Adipose tissue (tissue), 3 donors: ENCODE measurements around the gene ADGRV1. TPM values are rescaled to one million over a fixed set of nuclear protein-coding genes. Genes with fewer than 3 reads are reported as not detected.
"Not testable (repeated sequence)": the region's sequence is repeated elsewhere in the genome, so short reads cannot be mapped to it uniquely, and the experiment has no call there.

Experiments
- H3K27ac ChIP-seq: one replicate; pipeline ENCODE4 v1.5.1; 2013; ENCODE audit warnings: low read depth, low read length
- WGBS, 3 donors: extraction: QIAGEN DNeasy Blood & Tissue Kit; methylation state at CpG; one replicate each; pipeline ENCODE4 v1.1.7; 2013; 5-methylcytosine and 5-hydroxymethylcytosine counted together
- polyA plus RNA-seq, 3 donors: library from polyadenylated mRNA; stranded (reverse); fragments of 200-250 nt; gene quantifications; one replicate each; pipeline ENCODE4 v1.2.3, GENCODE V29; 2013
- donor health status: healthy with polysubstance abuse.
- donor health status: Bipolar disorder and iron deficiency.
- donor health status: healthy.

Gene ADGRV1
- polyA plus RNA-seq, 3 donors: 0.33 to 1.6 (median 0.34) TPM

DNA sequence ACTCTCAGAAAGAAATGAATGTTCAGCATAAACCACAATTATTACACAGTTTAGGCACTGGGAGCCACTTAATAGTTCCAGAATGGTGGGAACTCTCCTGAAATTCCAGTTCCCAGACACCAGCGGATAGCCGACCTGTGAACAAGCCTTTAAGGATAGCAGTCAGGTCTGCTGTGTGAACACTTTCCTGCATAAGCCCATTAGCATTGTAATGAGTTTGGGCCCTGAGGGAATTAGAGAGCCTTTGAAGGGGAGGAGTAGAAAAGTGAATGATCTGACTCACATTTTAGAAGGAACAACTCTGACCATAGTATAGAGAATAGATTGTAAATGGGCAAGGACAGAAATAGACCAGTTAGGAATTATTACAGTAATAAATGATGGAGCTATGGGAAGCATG, 189.1 kb downstream of the ADGRV1 start:
- no peak overlapping the region for H3K27ac ChIP-seq
- 88 to 94% (median 91%) methylated on average over 2 of the region's 2 CpGs for WGBS, 3 donors

- WGBS, 3 donors: 85 to 93% (median 89%) methylated on average over 2 of the region's 2 CpGs
- no peak overlapping the region for H3K27ac ChIP-seq
Observed at GRCh38 chr5:90759119-90759518, 200.5 kb downstream of the ADGRV1 start.

GRCh38 chr5:90767710-90768109, 209.1 kb downstream of the ADGRV1 start:
- WGBS, 3 donors: 83 to 96% (median 85%) methylated on average over 3 of the region's 3 CpGs
- H3K27ac ChIP-seq: no peak overlapping the region

- WGBS, 3 donors: 93 to 95% (median 93%) methylated on average over 4 of the region's 4 CpGs
- not testable (repeated sequence) for H3K27ac ChIP-seq
Observed at GRCh38 chr5:90770006-90770541, 211.5 kb downstream of the ADGRV1 start.

DNA sequence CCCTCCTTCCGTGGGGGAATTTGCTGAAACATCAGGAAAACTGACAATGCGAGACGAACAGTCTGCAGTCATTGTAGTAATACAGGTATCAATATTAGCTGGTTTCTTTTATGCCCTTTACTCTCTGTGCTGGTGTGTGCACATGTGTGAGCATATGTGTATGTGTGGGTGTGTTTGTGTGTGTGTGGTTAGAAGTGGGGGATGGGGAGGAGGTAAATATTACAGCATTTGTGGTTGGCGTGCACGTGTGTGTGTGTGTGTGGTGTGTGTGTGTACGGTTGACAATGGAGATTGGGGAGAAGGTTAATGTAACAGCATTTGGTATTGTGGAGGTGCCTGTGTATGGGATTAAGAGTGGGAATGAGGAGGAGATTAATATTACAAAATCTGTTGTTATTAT, 219.4 kb downstream of the ADGRV1 start:
- 88 to 93% (median 91%) methylated on average over 6 of the region's 6 CpGs for WGBS, 3 donors
- H3K27ac ChIP-seq: no peak overlapping the region

DNA sequence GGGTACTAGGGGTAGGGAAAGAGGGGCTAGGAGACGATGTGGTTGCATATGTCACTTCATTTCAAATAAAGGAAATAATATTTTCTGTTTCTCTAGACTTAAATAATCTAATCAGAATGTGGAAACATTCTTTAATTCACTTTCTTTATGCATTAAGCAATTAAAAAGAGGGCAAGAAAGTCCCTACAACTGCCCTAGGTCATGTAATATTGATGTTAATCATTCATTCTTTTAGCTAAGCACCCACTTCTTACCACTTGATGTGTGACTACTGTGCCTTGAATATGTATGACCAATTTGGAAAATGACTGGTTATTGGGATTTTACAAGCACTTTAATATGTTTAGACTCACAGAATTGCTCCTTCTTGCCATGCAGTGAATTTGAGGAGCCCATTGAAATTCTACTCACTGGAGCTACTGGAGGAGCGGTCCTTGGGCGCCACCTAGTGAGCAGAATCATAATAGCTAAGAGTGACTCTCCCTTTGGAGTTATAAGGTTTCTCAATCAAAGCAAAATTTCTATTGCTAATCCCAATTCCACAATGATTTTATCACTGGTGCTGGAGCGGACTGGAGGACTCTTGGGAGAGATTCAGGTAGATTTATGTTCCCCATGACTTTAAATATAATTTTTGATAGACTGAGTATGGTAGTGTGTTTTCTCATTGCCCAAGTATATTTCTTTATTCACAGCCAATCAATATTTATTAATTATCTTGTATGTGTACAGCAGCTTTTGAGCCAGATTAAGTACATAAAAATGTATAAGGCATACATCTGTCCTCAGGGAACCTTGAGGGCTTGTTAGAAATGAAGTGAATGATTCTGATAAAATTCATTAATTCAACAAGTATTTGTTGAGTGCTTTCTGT, 225.1 kb downstream of the ADGRV1 start:
- H3K27ac ChIP-seq: no peak overlapping the region
- WGBS, 3 donors: 23 to 26% (median 23%) methylated on average over 4 of the region's 4 CpGs

DNA sequence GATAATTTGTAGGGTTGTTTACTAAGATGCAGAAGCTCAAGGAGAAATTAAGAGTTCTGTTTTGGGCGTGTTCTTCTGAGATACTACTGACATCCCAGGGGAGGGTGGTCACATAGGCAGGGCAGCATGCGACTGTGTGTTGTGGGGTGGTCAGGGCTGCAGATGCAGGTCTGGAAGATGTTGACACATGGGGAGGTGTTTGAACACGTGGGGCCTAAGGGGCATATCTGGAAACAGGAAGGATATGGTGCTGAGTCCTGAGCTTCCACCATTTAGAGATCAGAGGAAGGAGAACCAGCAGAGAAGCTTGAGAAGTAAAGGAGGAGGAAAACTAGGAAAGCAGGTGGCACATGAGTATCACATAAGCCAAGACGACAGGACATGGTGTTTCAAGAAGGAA, 228.2 kb downstream of the ADGRV1 start:
- WGBS, 3 donors: 56 to 67% (median 64%) methylated on average over 4 of the region's 4 CpGs
- H3K27ac ChIP-seq: no peak overlapping the region

- WGBS, 3 donors: 57 to 87% (median 65%) methylated on average over 3 of the region's 3 CpGs
- H3K27ac ChIP-seq: no peak overlapping the region
Observed at GRCh38 chr5:90792725-90793124, 234.1 kb downstream of the ADGRV1 start.

DNA sequence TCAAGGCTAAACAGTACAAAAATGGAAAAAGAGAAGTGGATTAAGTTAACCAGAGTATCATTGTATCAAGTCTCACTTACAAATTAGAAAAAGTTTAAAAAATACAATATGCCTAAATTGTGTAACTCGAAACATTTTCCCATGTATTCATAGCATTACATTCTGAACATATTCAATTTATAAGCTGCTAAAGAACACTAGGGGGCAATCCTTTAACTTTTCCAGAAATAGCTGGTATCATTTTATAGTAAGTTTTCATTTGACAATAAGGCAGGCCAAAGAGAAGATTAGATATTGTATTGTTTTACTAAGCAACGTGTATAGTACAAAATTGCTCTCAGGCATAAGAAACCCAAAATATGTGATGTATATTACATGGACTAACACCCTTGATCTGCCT, 234.6 kb downstream of the ADGRV1 start:
- WGBS, 3 donors: 69 to 82% (median 74%) methylated on average over 2 of the region's 2 CpGs
- H3K27ac ChIP-seq: no peak overlapping the region

DNA sequence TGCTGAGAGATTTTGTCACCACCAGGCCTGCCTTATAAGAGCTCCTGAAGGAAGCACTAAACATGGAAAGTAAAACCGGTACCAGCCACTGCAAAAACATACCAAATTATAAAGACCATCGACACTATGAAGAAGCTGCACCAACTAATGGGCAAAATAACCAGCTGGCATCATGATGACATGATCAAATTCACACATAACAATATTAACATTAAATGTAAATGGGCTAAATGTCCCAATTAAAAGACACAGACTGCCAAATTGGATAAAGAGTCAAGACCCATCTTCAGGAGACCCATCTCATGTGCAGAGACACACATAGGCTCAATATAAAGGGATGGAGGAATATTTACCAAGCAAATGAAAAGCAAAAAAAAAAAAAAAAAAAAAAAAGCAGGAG, 238.3 kb downstream of the ADGRV1 start:
- WGBS, 3 donors: 93 to 97% (median 97%) methylated on average over 2 of the region's 2 CpGs
- H3K27ac ChIP-seq: not testable (repeated sequence)

- 91 to 100% (median 100%) methylated on average over 1 of the region's 1 CpG for whole genome bisulfite sequencing, 3 donors
- H3K27ac ChIP-seq: not testable (repeated sequence)
Observed at GRCh38 chr5:90800082-90800481, 241.5 kb downstream of the ADGRV1 start.

DNA sequence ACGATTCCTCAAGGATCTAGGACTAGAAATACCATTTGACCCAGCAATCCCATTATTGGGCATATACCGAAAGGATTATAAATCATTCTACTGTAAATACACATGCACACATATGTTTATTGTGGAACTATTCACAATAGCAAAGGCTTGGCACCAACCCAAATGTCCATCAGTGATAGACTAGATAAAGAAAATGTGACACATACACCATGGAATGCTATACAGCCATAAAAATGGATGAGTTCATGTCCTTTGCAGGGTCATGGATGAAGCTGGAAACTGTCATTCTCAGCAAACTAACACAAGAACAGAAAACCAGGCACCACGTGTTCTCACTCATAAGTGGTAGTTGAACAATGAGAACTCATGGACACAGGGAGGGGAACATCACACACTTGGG, 241.9 kb downstream of the ADGRV1 start:
- not testable (repeated sequence) for H3K27ac ChIP-seq
- WGBS, 3 donors: 89 to 90% (median 89%) methylated on average over 3 of the region's 3 CpGs

DNA sequence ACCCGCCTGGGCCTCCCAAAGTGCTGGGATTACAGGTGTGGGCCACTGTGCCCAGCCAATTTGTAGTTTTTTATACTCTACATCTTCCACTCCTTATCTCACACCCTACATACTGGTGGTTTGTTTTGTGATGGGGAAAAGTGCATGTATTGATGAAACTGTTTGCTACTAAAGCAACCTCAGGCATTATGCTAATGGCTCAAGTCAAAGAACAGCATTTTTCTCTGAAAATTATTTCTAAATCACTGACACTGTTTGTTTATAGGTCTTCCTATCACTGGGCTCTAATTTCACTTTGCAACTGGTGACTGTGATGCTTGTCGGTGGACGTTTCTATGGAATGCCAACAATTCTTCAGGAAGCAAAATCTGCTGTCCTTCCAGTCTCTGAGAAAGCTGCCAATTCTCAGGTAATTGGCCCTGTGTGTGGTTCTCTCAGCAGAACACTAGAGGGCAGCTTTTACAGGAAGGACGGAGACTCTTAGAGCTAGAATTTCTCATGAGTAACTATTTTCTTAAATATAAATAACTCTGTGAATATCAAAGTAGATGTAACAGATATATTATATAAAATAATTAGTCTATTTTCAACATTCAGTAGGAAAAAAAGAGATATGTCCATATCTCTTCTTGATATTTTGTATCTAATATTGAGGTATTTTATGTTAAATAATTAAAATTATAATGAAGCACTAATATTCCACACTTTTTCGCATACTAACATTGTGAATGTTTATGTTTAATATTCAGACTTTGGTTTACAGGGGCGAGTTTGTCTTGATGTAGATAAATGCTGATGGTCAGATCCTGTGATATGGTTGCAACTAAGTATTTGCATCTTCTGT, 244.1 kb downstream of the ADGRV1 start:
- 37 to 39% (median 38%) methylated on average over 6 of the region's 6 CpGs for WGBS, 3 donors

GRCh38 chr5:90803381-90803780, 244.8 kb downstream of the ADGRV1 start:
- 73 to 75% (median 73%) methylated on average over 4 of the region's 4 CpGs for WGBS, 3 donors
- H3K27ac ChIP-seq: no peak overlapping the region

More for the DNA sequence above, 244.1 kb downstream of the ADGRV1 start:
- H3K27ac ChIP-seq: no peak overlapping the region

- 64 to 76% (median 69%) methylated on average over 2 of the region's 2 CpGs for WGBS, 3 donors
- no peak overlapping the region for H3K27ac ChIP-seq
Observed at GRCh38 chr5:90803876-90804275, 245.3 kb downstream of the ADGRV1 start.

DNA sequence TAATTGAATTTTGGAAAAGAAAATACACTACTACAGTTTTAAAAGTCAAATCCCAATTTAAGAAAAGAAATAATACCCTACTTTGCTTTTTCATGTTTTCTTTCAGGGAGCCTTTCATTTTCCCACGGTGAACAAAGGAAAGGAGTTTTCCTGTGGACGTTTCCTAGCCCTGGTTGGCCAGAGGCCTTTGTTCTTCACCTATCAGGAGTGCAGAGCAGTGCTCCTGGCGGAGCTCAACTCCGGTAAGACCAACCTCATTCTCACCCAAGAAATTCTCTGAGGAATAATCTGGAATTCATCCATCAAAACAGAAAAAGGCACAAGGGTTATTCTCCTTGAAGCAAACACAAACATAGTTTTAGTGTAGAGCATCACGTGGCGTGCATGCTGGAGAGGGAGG, 248.9 kb downstream of the ADGRV1 start:
- no peak overlapping the region for H3K27ac ChIP-seq
- 48 to 64% (median 62%) methylated on average over 6 of the region's 6 CpGs for WGBS, 3 donors

DNA sequence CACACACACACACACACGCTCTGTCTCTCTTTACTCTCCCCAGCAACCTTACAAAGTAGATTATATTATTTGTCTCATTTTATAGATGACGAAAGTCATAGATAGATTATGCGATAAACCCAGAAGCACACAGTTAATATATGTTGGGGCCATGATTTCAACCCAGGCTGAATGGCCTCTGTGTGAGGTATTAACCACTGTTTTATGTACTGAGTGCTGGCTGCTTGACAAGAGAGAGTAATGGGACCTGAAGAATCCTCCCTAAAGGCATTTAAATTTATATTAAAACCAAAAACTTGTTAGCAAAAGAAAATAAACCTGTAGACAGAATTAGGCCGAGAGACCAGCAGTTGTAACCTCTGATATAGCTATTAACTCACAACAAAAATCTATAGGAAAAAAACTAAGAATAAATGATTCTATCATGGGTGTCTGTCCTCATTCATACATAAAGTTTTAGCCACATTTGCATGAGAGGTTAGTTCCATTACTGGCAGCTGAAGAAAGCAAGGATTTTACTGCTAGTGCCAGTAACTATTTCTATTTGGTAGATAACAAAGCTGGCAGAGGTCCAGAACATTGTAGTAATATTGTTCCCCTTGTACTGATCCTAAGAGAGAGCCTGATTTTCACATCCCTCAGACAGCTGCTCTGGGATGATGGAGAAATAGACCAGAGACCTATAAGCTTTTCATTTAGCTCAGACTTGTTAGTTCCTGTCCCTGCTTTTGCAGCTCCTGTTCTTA, 250.9 kb downstream of the ADGRV1 start:
- H3K27ac ChIP-seq: no peak overlapping the region
- WGBS, 3 donors: 79 to 89% (median 81%) methylated on average over 4 of the region's 4 CpGs

GRCh38 chr5:90810211-90810610, 251.6 kb downstream of the ADGRV1 start:
- H3K27ac ChIP-seq: no peak overlapping the region
- 54 to 86% (median 58%) methylated on average over 4 of the region's 4 CpGs for WGBS, 3 donors
